Left lung (tissue), 10 donors: ENCODE measurements around the gene LRFN2. TPM values are rescaled to one million over a fixed set of nuclear protein-coding genes. Genes with fewer than 3 reads are reported as not detected.

Experiments used
- ATAC-seq: fragments of 200-7000 bp; cut with Tn5 transposase; one replicate; pipeline ENCODE4 v1.9.1; 2020; ENCODE audit warnings: moderate library complexity
- DNase-seq, 4 donors: peaks; one replicate each; pipeline ENCODE4 v3.0.0-alpha.2; 2013 to 2020
- H3K27ac ChIP-seq, 2 donors: fragments of 200-600 bp; sonication (generic) in 1 of 2; one replicate each; pipeline versions ENCODE4 v1.5.0 to v1.8.0; 2020 to 2021
- H3K27me3 ChIP-seq, 2 donors: fragments of 200-600 bp; sonication (generic) in 1 of 2; one replicate each; pipeline versions ENCODE4 v1.5.0 to v1.8.0; 2020 to 2021
- H3K36me3 ChIP-seq, 2 donors: fragments of 200-600 bp; sonication (generic) in 1 of 2; one replicate each; pipeline versions ENCODE4 v1.5.0 to v1.8.0; 2020 to 2021
- H3K4me1 ChIP-seq, 2 donors: fragments of 200-600 bp; one replicate each; pipeline ENCODE4 v1.8.0; 2021
- H3K4me3 ChIP-seq, 2 donors: fragments of 200-600 bp; sonication (generic) in 1 of 2; one replicate each; pipeline versions ENCODE4 v1.5.0 to v1.8.0; 2020 to 2021; ENCODE audit warnings: mild to moderate bottlenecking in 1 of 2
- H3K9me3 ChIP-seq, 2 donors: fragments of 200-600 bp; sonication (generic) in 1 of 2; one replicate each; pipeline versions ENCODE4 v1.5.0 to v1.8.0; 2020 to 2021
- CTCF ChIP-seq, 2 donors: fragments of 200-600 bp; sonication (generic) in 1 of 2; IDR thresholded peaks; one replicate each; pipeline versions ENCODE4 v1.5.0 to v1.8.0; 2021; ENCODE audit warnings: antibody characterized with exemption in 2 of 2
- intact Hi-C, 2 donors: fragments of 100-400 bp; cut with DNase I; formaldehyde crosslinking; loops; one replicate each; pipeline versions ENCODE4 v1.11.2 to v1.14.2; 2022
- polyA plus RNA-seq, 6 donors: library from polyadenylated mRNA; unstranded; fragments of 120-200 nt; gene quantifications; one replicate each; pipeline ENCODE4 v1.2.1, GENCODE V29; 2013; ENCODE audit not compliant: insufficient read length in 6 of 6
- total RNA-seq, 2 donors: library from RNA; stranded (reverse); fragmentation: NEBNext Ultra II Directional; extraction: Animal tissue kit (Norgen Biotek cat#: 25700); gene quantifications; one replicate each; pipeline ENCODE4 v1.2.1, GENCODE V29; 2021
- donor health status: DM: no; HTN: yes; CAD: no.
- donor health status: DM: no; HTN: no; CAD: no.

LRFN2 gene
- total and polyA plus RNA-seq, 8 donors: 0.05 to 0.18 (median 0.11) TPM; not detected in 2

GRCh38 chr6:40577672-40578071, 9.5 kb downstream of the LRFN2 start:
- ATAC-seq (no peak), DNase-seq (no peak)
- no peaks in the 10 kb centered on the region for H3K4me1 ChIP-seq
- H3K4me3 ChIP-seq: no peak overlapping the region
- H3K36me3 ChIP-seq: no peaks in the 10 kb centered on the region
- H3K27me3 ChIP-seq: peaks cover 0 to 6% of the 10 kb centered on the region in 2 donors
- H3K9me3 ChIP-seq: no peaks in the 10 kb centered on the region
- TF ChIP-seq CTCF (IDR thresholded peaks at IDR 0.05): no peak
- intact Hi-C loops: no loop called here
- H3K27ac ChIP-seq: no peak overlapping the region

DNA sequence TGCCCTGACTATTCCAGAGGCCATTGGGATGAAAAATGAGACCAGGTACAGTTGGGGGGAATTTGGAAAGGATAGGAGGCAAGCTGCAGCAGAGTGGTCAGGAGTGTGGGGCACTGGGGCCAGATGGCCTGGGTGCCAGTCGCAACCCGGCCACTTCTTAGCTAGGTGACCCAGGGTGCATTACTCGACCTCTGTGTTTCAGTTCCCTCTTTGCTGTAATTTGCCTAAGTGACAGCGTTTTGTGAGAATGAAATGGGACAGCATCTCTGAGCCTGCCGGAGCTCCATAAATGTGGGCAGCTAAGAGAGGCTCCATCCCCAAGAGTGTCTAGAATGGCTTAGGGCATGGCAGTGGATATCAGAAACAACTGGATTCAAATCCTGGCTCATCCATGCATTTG, 13.9 kb downstream of the LRFN2 start:
- no peak for TF ChIP-seq CTCF (IDR thresholded peaks at IDR 0.05)
- Histone ChIP-seq H3K4me3 (no peak overlapping the region), H3K36me3 (no peaks in the 10 kb centered on the region), H3K27me3 (no peaks in the 10 kb centered on the region), H3K9me3 (no peaks in the 10 kb centered on the region), H3K27ac (no peak overlapping the region), H3K4me1 (no peaks in the 10 kb centered on the region)
- intact Hi-C loops: no loop called here
- DNase-seq (no peak), ATAC-seq (no peak)

- no peak for ATAC-seq
- intact Hi-C loops: no loop called here
- no peaks in the 10 kb centered on the region for H3K9me3 ChIP-seq
- no peaks in the 10 kb centered on the region for H3K4me1 ChIP-seq
- H3K27me3 ChIP-seq: no peaks in the 10 kb centered on the region
- H3K36me3 ChIP-seq: no peaks in the 10 kb centered on the region
- TF ChIP-seq CTCF (IDR thresholded peaks at IDR 0.05): no peak
- H3K4me3 ChIP-seq: no peak overlapping the region
- DNase-seq: no peak
- no peak overlapping the region for H3K27ac ChIP-seq
These were observed 17.8 kb downstream of the LRFN2 start for GRCh38 chr6:40569162-40569910.

DNA sequence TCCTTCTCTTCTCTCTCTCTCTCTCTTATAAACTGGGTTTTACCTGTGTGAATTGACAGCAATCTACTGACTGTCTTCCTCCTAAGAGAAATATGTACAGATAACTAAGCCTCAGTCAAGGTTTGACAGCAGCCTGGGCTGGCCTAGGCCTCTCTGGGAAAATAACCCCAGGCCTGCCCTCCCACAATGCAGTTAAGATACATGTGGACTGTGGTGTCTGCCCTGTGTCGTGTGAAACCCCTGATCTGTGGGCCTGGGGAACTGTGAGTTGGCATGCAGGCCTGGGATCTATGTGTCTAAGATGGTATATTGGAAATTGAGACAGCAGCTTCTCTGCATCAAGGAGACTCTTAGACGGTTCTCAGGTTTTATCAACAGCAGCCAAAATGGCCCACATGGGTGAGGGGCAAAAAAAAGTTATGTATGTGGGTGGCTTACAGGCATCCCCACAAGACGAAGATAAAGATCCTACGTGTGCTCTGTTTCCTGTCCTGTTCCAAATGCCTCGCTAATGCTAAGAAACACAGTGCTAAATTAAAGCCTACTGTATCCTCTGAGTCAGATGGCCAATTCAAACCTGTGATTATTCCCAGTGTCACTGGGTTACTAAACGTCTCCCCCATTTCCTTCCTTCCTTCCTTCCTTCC, 19.0 kb downstream of the LRFN2 start:
- DNase-seq: no peak
- peaks cover 0 to 4% of the 10 kb centered on the region in 2 donors for H3K27me3 ChIP-seq
- H3K4me3 ChIP-seq: no peak overlapping the region
- TF ChIP-seq CTCF (IDR thresholded peaks at IDR 0.05): no peak
- ATAC-seq: no peak
- H3K36me3 ChIP-seq: no peaks in the 10 kb centered on the region
- no peaks in the 10 kb centered on the region for H3K4me1 ChIP-seq
- intact Hi-C loops: no loop called here
- H3K9me3 ChIP-seq: no peaks in the 10 kb centered on the region
- H3K27ac ChIP-seq: no peak overlapping the region

- intact Hi-C loops: no loop called here
- Histone ChIP-seq H3K36me3 (no peaks in the 10 kb centered on the region), H3K9me3 (no peaks in the 10 kb centered on the region), H3K4me1 (no peaks in the 10 kb centered on the region), H3K4me3 (no peak overlapping the region), H3K27ac (no peak overlapping the region), H3K27me3 (peaks cover 0 to 14% of the 10 kb centered on the region in 2 donors)
- no peak for ATAC-seq
- no peak for DNase-seq
- TF ChIP-seq CTCF (IDR thresholded peaks at IDR 0.05): no peak
These were observed 24.1 kb downstream of the LRFN2 start for GRCh38 chr6:40563111-40563510.
